Liver (tissue), 9 donors: Measurements from ENCODE around the gene LRRC7. TPM values are rescaled to one million over a fixed set of nuclear protein-coding genes. Genes with fewer than 3 reads are reported as not detected.

Experiments
- DNase-seq: peaks from one replicate; pipeline ENCODE4 v3.0.0-alpha.2; 2017; ENCODE audit warnings: low spot score
- H3K27ac ChIP-seq, 2 donors: one replicate each; pipeline ENCODE4 v1.7.0; 2013; ENCODE audit warnings: inconsistent platforms in 2 of 2, low read length in 2 of 2, control low read depth in 1 of 2, low read depth in 1 of 2, mild to moderate bottlenecking in 1 of 2
- H3K27me3 ChIP-seq, 4 donors: one replicate each; pipeline versions ENCODE4 v1.6.1 to v1.7.0; 2013; ENCODE audit warnings: low read length in 3 of 4, inconsistent platforms in 1 of 4, mild to moderate bottlenecking in 1 of 4, moderate library complexity in 1 of 4; ENCODE audit not compliant: control insufficient read depth in 4 of 4, insufficient read depth in 4 of 4
- H3K36me3 ChIP-seq, 4 donors: one replicate each; pipeline versions ENCODE4 v1.6.1 to v1.7.0; 2013; ENCODE audit warnings: low read length in 3 of 4, mild to moderate bottlenecking in 3 of 4, low read depth in 1 of 4, moderate library complexity in 1 of 4; ENCODE audit not compliant: control insufficient read depth in 4 of 4, insufficient read depth in 3 of 4
- H3K4me1 ChIP-seq, 4 donors: one replicate each; pipeline versions ENCODE4 v1.6.1 to v1.7.0; 2013; ENCODE audit warnings: low read length in 3 of 4, mild to moderate bottlenecking in 3 of 4, moderate library complexity in 1 of 4; ENCODE audit not compliant: control insufficient read depth in 4 of 4, insufficient read depth in 4 of 4
- H3K4me3 ChIP-seq, 3 donors: one replicate each; pipeline versions ENCODE4 v1.6.1 to v1.7.0; 2013; ENCODE audit warnings: low read length in 3 of 3, control low read depth in 1 of 3, low read depth in 1 of 3, mild to moderate bottlenecking in 1 of 3
- H3K9ac ChIP-seq, 2 donors: one replicate each; pipeline ENCODE4 v1.7.0; 2013; ENCODE audit warnings: low read length in 2 of 2, mild to moderate bottlenecking in 2 of 2, moderate library complexity in 2 of 2, control low read depth in 1 of 2, low read depth in 1 of 2
- H3K9me3 ChIP-seq, 4 donors: one replicate each; pipeline versions ENCODE4 v1.6.1 to v1.7.0; 2013; ENCODE audit warnings: low read length in 3 of 4; ENCODE audit not compliant: control insufficient read depth in 4 of 4
- ATF3 ChIP-seq: IDR thresholded peaks from 2 replicates; pipeline ENCODE4 v1.6.1; 2016; ENCODE audit warnings: antibody characterized with exemption
- CTCF ChIP-seq: fragments of 150-350 bp; IDR thresholded peaks from 2 replicates; pipeline ENCODE4 v1.5.1; 2017; ENCODE audit warnings: improper control_type of control experiment, low read depth, low read length; ENCODE audit not compliant: missing input control
- EGR1 ChIP-seq, 2 donors: IDR thresholded peaks; 2 replicates each; pipeline ENCODE4 v1.6.1; 2016 to 2018; ENCODE audit warnings: antibody characterized with exemption in 2 of 2, low read depth in 2 of 2
- FOXA1 ChIP-seq: IDR thresholded peaks from 2 replicates; pipeline ENCODE4 v1.6.1; 2016; ENCODE audit warnings: antibody characterized with exemption
- FOXA2 ChIP-seq: IDR thresholded peaks from 2 replicates; pipeline ENCODE4 v1.6.1; 2016; ENCODE audit warnings: antibody characterized with exemption
- HNF4A ChIP-seq, 2 donors: conservative IDR thresholded peaks; 2 replicates each; pipeline ENCODE4 v1.6.1; 2016; ENCODE audit warnings: antibody characterized with exemption in 2 of 2, mild to moderate bottlenecking in 2 of 2
- HNF4G ChIP-seq: IDR thresholded peaks from 2 replicates; pipeline ENCODE4 v1.6.1; 2016; ENCODE audit warnings: antibody characterized with exemption
- JUND ChIP-seq, 2 donors: IDR thresholded peaks; 2 replicates each; pipeline ENCODE4 v1.6.1; 2016; ENCODE audit warnings: antibody characterized with exemption in 2 of 2
- MAX ChIP-seq: IDR thresholded peaks from 2 replicates; pipeline ENCODE4 v1.6.1; 2016; ENCODE audit warnings: antibody characterized with exemption
- NR2F2 ChIP-seq: IDR thresholded peaks from 2 replicates; pipeline ENCODE4 v1.6.1; 2016; ENCODE audit warnings: antibody characterized with exemption
- RAD21 ChIP-seq, 2 donors: IDR thresholded peaks; 2 replicates each; pipeline ENCODE4 v1.6.1; 2016; ENCODE audit warnings: antibody characterized with exemption in 2 of 2, mild to moderate bottlenecking in 2 of 2
- REST ChIP-seq: IDR thresholded peaks from 2 replicates; pipeline ENCODE4 v1.6.1; 2016; ENCODE audit warnings: antibody characterized with exemption, mild to moderate bottlenecking
- RXRA ChIP-seq, 2 donors: IDR thresholded peaks; 2 replicates each; pipeline ENCODE4 v1.6.1; 2017 to 2018; ENCODE audit warnings: antibody characterized with exemption in 2 of 2, mild to moderate bottlenecking in 1 of 2
- TAF1 ChIP-seq: conservative IDR thresholded peaks from 2 replicates; pipeline ENCODE4 v1.6.1; 2016; ENCODE audit warnings: antibody characterized with exemption, mild to moderate bottlenecking
- YY1 ChIP-seq: IDR thresholded peaks from 2 replicates; pipeline ENCODE4 v1.6.1; 2016; ENCODE audit warnings: antibody characterized with exemption, mild to moderate bottlenecking
- ZBTB33 ChIP-seq: IDR thresholded peaks from 2 replicates; pipeline ENCODE4 v1.6.1; 2016; ENCODE audit warnings: antibody characterized with exemption
- WGBS: extraction: QIAGEN DNeasy Blood & Tissue Kit; methylation state at CpG from one replicate; pipeline ENCODE4 v1.1.7; 2013; 5-methylcytosine and 5-hydroxymethylcytosine counted together
- polyA plus RNA-seq, 2 donors: library from polyadenylated mRNA; stranded (reverse) in 1 of 2; unstranded in 1 of 2; fragments of 200-250 nt in 1 of 2; fragments of >200 nt in 1 of 2; fragmentation: Nextera tagmentation in 1 of 2; extraction: Ambion mirVana in 1 of 2; gene quantifications; one replicate each; pipeline versions ENCODE4 v1.2.1 to v1.2.3, GENCODE V29; 2013 to 2015
- total RNA-seq, 2 donors: library from RNA; depleted of rRNA; stranded (reverse); fragments of >200 nt; gene quantifications; one replicate each; pipeline ENCODE4 v1.2.3, GENCODE V29; 2014
- donor health status: healthy.
- donor health status: healthy.
- donor health status: healthy.
- donor health status: healthy.
- donor health status: healthy.

The LRRC7 gene
- total and polyA plus RNA-seq, 4 donors = 0.08 to 1.1 (median 0.67) TPM

- TF ChIP-seq REST (no peak), NR2F2 (no peak), HNF4A (conservative IDR thresholded peaks at IDR 0.05) (no peak), RAD21 (IDR thresholded peaks at IDR 0.05) (no peak), TAF1 (no peak), FOXA1 (no peak)
Measured at GRCh38 chr1:69967245-69967766, 399.6 kb downstream of the LRRC7 start (continued).

GRCh38 chr1:69976896-69977295 is 409.2 kb downstream of the LRRC7 start:
- Histone ChIP-seq H3K27ac (no peak overlapping the region), H3K9me3 (no peaks in the 10 kb centered on the region), H3K9ac (no peak overlapping the region), H3K36me3 (no peaks in the 10 kb centered on the region), H3K4me1 (no peaks in the 10 kb centered on the region), H3K4me3 (no peak overlapping the region), H3K27me3 (no peaks in the 10 kb centered on the region)
- no peak for DNase-seq
- TF ChIP-seq CTCF (no peak), ATF3 (no peak), RXRA (IDR thresholded peaks at IDR 0.05) (no peak), NR2F2 (no peak), RAD21 (IDR thresholded peaks at IDR 0.05) (no peak), EGR1 (IDR thresholded peaks at IDR 0.05; ENCODE audit: low read depth in 2 of 2) (no peak), FOXA1 (no peak), YY1 (no peak), ZBTB33 (no peak), JUND (IDR thresholded peaks at IDR 0.05) (no peak), FOXA2 (no peak), MAX (no peak), HNF4G (no peak)
- 45% methylated on average over 3 of the region's 3 CpGs for WGBS
